CD4-positive, alpha-beta T cell treated with Interleukin-1 beta for 1 hour (primary cell): ENCODE data around the gene INHBA.

ENCODE experiments used
- DNase-seq, 2 donors: peaks; one replicate each; pipeline ENCODE4 v3.0.0-alpha.2; 2020 to 2022

Gene INHBA

DNA sequence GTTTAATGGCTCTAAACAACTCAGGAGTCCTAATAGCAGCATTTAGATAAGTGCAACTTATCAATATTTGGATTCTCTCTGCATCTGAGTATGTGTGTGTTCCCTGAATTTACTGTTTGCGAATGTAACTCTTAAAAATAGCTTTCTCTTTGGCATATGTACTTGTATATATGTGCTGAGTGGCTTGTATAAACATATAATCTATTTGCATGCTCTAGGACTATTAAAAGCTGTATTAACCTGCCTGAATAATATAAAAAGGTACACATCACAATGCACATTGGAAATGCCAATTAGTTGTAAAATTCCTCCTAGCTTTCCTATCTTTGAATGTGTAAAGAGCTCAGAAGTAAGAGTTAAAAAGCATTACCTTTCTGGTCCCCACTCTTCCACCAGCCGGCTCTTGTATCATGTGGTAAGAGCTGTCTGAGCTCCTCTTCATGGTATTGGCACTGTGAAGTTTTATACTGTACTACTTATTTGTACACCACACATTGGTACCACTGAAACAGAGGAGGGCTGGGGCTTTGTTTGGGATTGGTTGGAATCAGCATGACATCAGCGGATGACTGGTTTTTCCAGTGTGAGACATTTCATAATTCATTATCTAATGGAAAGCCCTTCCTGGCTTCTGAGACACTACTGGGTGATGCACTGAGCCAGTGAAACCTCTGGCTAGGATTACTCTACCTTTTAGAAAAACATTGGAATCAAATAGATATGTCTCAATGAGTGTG is at the start of gene INHBA:
TSS of gene INHBA (minus strand) at position 456 of the 737 bp plus-strand sequence. CDS start 2,716 bp downstream, outside the sequence.
- no peak for DNase-seq

GRCh38 chr7:41752615-41753014 is 49.7 kb upstream of the INHBA start:
- no peak for DNase-seq

DNA sequence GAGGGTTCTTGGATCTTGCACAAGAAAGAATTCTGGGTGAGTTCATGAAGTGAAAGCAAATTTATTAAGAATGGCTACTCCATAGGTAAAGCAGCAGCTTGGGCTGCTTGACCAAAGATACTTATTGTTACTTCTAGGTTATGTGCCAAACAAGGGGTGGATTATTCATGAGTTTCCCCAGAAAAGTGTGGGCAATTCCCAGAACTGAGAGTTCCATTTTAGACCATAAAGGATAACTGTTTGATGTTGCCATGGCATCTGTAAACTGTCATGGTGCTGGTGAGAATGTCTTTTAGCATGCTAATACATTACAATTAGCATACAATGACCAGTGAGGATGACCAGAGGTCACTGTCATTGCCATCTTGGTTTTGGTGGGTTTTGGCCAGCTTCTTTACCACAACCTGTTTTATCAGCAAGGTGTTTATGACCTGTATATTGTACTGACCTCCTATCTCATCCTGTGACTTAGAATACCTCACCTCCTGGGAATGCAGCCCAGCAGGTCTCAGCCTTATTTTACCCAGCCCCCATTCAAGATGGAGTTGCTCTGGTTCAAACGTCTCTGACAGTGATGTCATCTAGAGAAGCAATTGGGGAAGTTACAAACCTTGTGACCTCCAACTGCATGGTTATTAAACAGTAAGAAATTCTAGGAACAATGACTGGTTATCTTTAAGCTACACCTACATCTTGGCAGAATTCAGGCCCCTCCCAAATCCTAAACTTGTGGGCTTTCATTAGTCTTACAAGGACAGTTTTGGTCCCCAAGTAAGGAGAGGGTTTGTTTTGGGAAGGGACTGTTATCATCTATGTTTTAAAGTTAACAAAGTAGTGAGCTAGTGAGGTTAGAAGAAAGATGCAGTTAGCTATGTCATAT is 48.0 kb upstream of the INHBA start:
- DNase-seq = no peak

- DNase-seq = no peak
These were observed 45.1 kb upstream of the INHBA start for GRCh38 chr7:41747961-41748360.

GRCh38 chr7:41745451-41745850 is 42.6 kb upstream of the INHBA start:
- no peak for DNase-seq

GRCh38 chr7:41744161-41744560 is 41.3 kb upstream of the INHBA start:
- no peak for DNase-seq

DNA sequence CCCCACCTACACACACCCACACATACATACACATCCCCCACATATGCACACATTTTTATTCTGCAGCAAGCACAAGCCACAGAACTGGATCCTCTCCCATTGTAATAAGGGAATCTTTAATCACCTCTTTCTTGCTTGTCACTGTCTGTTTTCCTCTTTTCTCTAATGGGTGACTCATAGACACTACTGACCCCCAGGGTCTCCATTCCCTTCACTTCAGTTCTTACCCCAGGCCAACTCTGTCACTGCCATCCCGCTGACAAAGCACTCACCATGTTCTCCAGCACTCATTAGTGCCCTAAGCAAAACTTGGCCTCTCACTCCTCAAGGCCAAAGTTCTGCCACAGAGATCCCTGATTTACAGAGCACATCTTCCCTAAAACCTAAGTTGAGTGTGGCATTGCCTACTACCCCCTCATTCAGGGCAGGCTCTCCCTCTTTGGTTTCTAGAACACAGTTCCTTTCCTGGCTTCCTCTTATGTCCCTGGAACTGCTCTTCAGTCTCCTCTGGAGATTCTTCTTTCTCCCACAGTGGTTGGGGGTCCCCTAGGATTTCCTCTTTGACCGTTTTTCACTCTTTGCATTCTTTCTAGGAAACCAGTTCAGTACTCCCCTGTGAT is 39.6 kb upstream of the INHBA start:
- DNase-seq = no peak

DNA sequence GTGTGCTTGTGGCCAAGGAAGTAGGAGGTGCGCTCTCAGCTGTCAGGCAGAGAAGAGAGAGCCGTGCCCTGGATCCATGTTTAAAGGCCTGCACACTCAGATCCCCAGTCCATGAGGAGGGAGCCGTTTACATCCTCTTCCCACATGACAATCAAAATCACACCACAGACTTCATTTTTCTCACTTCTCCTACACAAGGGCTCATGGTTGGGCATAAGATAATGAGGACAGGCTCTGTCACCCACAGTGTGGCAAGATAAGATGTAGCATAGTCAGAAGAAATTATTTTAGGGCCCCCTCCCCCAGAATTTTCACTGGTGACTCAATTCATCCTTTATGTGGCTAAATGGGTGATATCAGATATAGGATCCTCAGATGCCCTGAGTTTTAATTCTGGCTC is 35.9 kb upstream of the INHBA start:
- DNase-seq = no peak

GRCh38 chr7:41738336-41738735 is 35.4 kb upstream of the INHBA start:
- no peak for DNase-seq

DNA sequence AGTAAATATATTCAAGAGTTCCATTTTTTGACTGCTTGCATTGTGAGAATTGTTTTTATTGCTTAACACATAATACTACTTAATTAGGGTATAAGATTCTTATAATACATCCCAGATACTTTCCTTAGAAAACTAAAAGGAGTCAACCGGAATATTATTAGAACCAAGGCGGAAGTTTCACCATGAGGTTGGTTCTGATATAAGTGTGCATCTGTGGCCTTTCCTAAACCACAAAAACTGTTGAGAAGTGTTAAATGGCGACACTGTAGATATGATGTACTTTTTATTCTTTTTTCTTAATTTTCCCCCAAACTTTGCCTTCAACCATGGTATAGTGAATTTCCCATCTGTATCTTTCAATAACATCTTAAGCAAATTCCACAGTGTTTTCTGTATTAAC is 32.3 kb upstream of the INHBA start:
- DNase-seq = no peak

DNA sequence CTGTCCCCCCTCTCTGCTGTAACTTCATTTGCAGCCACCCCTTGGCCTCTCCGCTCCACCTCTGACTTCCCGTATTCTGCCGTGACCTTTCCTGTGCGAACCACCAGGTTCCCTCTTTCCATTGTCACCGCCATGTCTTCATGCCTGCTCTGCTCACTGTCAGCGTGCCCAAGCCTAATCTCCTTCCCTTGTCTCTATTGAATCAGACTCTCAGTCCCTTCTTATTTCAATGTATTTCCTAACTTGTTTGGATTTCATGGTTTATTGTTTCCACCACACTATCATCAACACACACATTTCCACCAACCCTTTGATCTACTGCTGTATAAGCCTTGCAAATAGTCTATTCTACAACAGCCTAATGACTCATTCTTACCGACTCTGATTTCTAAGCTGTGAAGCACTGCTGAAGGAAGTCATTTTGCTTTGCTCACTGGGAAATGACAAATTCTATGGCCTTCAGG is 30.0 kb upstream of the INHBA start:
- DNase-seq = no peak

DNA sequence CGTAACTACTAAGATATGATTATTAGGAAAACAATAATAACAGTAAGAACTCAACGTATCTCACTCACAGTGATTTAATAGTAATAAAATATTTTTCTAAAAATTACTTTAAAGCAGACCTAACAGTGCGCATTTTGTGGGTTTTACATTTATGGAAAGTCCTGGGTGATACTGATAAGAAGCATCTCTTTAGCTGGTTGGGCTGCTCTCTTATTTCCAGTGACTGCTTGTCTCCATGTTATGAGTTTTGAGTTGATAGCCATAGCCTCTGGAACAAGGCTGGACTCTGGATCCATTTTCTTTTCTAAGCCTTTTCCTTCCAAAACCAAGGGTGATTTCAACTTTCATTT is 29.5 kb upstream of the INHBA start:
- DNase-seq = no peak

GRCh38 chr7:41731493-41732435 is 28.9 kb upstream of the INHBA start:
- no peak for DNase-seq

DNA sequence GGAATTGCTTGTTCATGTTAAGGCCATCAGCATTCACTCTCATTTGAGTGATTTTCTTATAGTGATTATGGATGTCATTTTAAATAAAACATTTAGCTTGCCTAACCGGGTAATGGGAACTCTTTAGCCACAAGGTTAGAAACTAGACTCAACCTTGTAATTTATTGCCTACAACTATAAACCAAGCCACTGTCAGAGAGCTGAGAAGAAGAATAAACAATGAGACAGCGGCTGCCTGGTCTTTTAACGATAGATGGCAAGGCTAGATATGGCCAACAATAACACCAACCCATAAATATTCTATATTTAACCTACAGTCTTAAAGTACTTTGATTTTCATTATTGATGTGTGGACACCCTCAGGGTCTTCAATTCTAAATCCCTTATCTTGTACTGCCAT is 27.8 kb upstream of the INHBA start:
- no peak for DNase-seq

GRCh38 chr7:41730161-41730560 is 27.3 kb upstream of the INHBA start:
- no peak for DNase-seq

DNA sequence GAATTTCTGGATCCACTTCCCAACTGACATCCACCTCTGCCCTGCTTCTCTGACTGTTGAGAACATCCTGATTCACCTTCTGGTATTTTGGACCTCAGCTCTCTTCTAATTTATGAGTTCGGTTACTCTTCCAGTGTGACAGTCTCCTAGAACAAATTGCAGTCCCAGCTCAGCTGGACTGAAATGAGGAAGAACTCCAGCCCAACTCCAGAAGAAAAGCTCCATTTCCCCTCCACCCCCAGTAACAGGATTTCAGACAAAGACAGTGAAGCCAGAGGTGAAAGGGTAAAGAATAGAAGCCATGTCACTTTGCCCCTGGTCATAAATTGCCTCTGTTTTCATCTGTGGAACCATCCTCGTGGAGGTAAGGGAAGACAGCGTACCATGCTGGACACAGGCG is 26.2 kb upstream of the INHBA start:
- DNase-seq = no peak

DNA sequence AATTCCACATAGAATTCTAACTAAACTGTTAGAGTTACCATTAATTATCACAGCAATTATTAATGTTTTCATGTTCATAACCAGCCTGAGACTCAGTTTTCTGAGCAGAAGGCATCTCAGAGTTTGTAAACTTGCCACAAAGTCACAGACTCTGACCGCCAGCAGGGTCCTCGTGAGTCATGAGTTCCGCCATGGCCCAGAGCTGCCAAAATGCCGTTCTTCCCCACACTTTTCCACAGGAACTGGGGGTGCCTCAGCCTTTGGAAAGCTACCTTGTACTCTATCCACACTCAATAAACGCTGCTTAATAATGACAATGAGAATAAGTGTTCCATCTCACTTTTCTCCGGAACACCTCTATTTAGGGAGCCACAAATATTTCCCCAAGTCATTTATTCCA is 22.1 kb upstream of the INHBA start:
- no peak for DNase-seq

GRCh38 chr7:41720886-41721285 is 18.0 kb upstream of the INHBA start:
- no peak for DNase-seq

DNA sequence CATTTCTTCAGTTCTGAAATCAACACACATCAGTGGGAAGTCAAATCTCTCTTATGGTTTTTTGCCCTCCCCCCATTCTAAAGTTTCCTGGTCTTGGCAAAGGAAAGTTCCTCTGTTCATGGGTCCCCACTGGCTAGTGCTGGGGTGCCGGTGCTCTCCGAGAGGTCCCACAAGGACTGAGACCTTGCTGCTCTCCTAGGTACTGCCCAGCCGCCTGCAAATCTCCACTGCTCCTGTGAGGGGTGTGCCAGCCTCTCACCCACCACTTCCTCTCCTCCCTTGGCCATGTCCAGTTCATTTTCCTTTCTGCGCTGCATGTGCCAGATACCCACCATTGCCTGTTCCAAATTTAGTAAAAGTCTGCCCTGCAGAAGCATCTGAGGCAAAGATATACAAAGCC is 17.2 kb upstream of the INHBA start:
- DNase-seq = no peak

- DNase-seq = no peak
These were observed 13.8 kb upstream of the INHBA start for GRCh38 chr7:41716691-41717090.

GRCh38 chr7:41715000-41715399 is 12.1 kb upstream of the INHBA start:
- DNase-seq = no peak

- no peak for DNase-seq
These were observed 8.6 kb upstream of the INHBA start for GRCh38 chr7:41711283-41712064.
